Esophagus muscularis mucosa (tissue), 4 donors: ENCODE results near the gene PEX7.

Experiments used
- EP300 ChIP-seq: sonication (generic); formaldehyde crosslinking; IDR thresholded peaks from one replicate; pipeline ENCODE4 v1.6.1; 2017; ENCODE audit warnings: antibody characterized with exemption
- POLR2A ChIP-seq: fragments of 450-650 bp; IDR thresholded peaks from one replicate; pipeline ENCODE4 v1.6.1; 2017; ENCODE audit warnings: antibody characterized with exemption, moderate library complexity, mild to moderate bottlenecking, low read depth
- POLR2AphosphoS5 ChIP-seq, 2 donors: sonication (generic); formaldehyde crosslinking; IDR thresholded peaks; one replicate each; pipeline ENCODE4 v1.6.1; 2017; ENCODE audit warnings: antibody characterized with exemption in 2 of 2
- TF ChIP-seq, protein P1 (sequence below), 3 experiments: fragments of 200-600 bp in 2 of 3; fragments of 450-650 bp in 1 of 3; sonication (generic) in 2 of 3; IDR thresholded peaks; one replicate each; pipeline ENCODE4 v1.5.1; 2017 to 2019; ENCODE audit warnings: antibody characterized with exemption in 3 of 3, mild to moderate bottlenecking in 2 of 3, moderate library complexity in 1 of 3

DNA sequence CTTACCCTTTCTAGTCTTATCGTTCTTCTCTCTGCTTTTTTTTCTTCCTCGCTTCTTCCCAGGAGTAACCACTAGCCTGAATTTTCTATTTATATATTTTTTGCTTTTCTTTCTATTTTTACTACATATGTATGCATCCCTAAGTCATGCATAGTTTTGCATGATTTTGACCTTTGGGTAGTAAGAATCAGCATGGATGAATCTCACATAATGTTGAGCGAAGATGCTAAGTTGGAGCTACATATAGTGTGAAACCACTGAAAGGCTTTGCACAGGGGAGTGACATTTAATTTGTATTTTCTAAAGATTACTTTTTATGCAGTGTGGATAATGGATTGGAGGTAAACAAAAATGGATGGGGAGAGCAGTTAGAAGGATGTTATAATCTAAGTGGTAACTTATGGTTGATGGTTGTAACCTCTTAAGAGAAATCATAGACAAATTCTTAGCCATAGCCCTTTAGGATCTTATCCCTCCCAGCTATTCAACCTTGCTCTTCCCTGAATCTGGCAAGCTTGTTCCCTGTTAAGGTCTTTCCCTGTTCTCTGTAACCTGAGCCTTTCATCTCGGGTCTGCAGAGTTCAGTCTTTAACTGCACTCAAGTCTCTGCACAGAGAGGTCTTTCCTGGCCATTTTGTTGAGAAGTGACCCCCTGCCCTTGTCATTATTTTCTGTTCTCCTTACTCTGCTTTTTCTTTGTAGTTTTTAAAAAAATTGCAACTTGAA is 18.0 kb downstream of the PEX7 start:
- TF ChIP-seq POLR2AphosphoS5 (IDR thresholded peaks at IDR 0.05) (no peak), POLR2A (no peak), EP300 (no peak)
- TF ChIP-seq, protein P1, sequence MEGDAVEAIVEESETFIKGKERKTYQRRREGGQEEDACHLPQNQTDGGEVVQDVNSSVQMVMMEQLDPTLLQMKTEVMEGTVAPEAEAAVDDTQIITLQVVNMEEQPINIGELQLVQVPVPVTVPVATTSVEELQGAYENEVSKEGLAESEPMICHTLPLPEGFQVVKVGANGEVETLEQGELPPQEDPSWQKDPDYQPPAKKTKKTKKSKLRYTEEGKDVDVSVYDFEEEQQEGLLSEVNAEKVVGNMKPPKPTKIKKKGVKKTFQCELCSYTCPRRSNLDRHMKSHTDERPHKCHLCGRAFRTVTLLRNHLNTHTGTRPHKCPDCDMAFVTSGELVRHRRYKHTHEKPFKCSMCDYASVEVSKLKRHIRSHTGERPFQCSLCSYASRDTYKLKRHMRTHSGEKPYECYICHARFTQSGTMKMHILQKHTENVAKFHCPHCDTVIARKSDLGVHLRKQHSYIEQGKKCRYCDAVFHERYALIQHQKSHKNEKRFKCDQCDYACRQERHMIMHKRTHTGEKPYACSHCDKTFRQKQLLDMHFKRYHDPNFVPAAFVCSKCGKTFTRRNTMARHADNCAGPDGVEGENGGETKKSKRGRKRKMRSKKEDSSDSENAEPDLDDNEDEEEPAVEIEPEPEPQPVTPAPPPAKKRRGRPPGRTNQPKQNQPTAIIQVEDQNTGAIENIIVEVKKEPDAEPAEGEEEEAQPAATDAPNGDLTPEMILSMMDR (IDR thresholded peaks at IDR 0.05), result no peak
